Mononuclear cell (primary cell): ENCODE measurements around the gene FAM47A. TPM values are rescaled to one million over a fixed set of nuclear protein-coding genes. Genes with fewer than 3 reads are reported as not detected.

Experiments used
- H3K27me3 ChIP-seq: 2 replicates; pipeline ENCODE4 v1.6.0; 2011; ENCODE audit warnings: low read length, control low read depth; ENCODE audit not compliant: insufficient read depth
- H3K4me1 ChIP-seq: 2 replicates; pipeline ENCODE4 v1.5.1; 2011; ENCODE audit warnings: mild to moderate bottlenecking, low read length, control low read depth; ENCODE audit not compliant: insufficient read depth
- H3K4me3 ChIP-seq: 2 replicates; pipeline ENCODE4 v1.5.1; 2011; ENCODE audit warnings: mild to moderate bottlenecking, low read length, moderate library complexity
- H3K9me3 ChIP-seq: 2 replicates; pipeline ENCODE4 v1.5.1; 2011; ENCODE audit warnings: low read depth, mild to moderate bottlenecking, control low read depth, low read length
- total RNA-seq: library from RNA; depleted of rRNA; stranded (reverse); fragments of >200 nt; gene quantifications from one replicate; pipeline ENCODE4 v1.2.3, GENCODE V29; 2012

FAM47A gene
- not detected for total RNA-seq

- Histone ChIP-seq H3K9me3 (no peaks in the 10 kb centered on the region), H3K4me1 (no peaks in the 10 kb centered on the region), H3K27me3 (no peaks in the 10 kb centered on the region), H3K4me3 (no peak within 1 kb of the TSS)
These were observed at the start of gene FAM47A for GRCh38 chrX:34132028-34132427. TSS of gene FAM47A (minus strand) at chrX:34132314. CDS start at chrX:34132278, 36 bp downstream.

DNA sequence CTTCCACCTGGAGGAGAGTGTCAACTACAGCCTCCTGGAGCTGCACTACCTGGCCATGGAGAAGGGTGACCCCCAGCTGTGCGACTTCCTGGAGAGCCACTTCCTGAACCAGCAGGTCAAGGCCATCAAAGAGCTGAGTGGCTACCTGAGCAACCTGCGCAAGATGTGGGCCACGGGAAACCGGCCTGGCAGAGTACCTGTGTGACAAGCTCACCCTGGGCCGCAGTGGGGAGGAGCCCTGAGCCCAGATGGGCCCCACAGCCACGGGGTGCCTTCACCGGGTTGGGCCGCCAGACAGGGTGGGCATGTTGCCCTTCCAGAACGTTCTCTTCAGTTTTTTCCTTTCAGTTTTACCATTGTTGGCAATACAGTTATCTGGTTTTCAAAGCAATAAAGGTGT is 15.2 kb upstream of the FAM47A start:
- Histone ChIP-seq H3K4me3 (no peak overlapping the region), H3K9me3 (no peaks in the 10 kb centered on the region), H3K4me1 (no peaks in the 10 kb centered on the region), H3K27me3 (no peaks in the 10 kb centered on the region)

DNA sequence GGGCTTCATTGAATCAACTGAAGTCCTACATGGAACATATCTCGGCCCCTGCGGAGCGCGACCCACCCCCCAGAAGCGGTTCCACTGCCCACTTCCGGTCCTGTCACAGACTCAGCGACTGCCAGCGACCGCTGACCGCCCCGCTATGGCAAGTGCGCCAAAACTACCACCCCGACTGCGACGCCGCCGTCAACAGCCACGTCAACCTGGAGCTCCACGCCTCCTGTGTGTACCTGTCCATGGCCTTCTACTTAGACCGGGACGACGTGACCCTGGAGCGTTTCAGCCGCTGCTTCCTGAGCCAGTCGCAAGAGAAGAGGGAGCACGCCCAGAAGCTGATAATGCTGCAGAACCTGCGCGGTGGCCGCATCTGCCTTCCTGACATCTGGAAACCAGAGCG is 14.8 kb upstream of the FAM47A start:
- H3K4me1 ChIP-seq: no peaks in the 10 kb centered on the region

GRCh38 chrX:34144246-34144645 is 12.1 kb upstream of the FAM47A start:
- no peak overlapping the region for H3K4me3 ChIP-seq
- no peaks in the 10 kb centered on the region for H3K27me3 ChIP-seq

More for the DNA sequence above, 14.8 kb upstream of the FAM47A start:
- Histone ChIP-seq H3K9me3 (no peaks in the 10 kb centered on the region), H3K27me3 (no peaks in the 10 kb centered on the region), H3K4me3 (no peak overlapping the region)

DNA sequence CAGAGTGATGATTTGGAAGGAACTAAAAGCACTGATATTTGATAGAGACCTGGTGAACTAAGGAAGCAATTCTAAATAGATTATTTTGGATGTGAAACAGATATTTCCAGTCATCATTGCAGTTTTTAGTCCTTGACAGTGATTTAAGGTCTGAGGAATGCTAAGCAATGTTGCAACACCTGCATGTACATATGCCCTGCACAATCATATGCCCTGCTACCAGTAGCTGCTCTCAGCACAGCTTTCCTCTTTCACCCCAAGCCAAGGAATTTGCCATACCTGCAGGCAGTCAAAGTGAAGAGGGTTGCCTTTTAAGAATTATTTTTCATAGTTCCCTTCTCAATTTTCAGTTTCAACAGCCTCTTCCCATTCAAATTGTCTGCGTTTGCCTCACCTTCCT is 8.7 kb upstream of the FAM47A start:
- H3K4me1 ChIP-seq: no peaks in the 10 kb centered on the region
- H3K27me3 ChIP-seq: no peaks in the 10 kb centered on the region
- H3K4me3 ChIP-seq: no peak overlapping the region
- H3K9me3 ChIP-seq: no peaks in the 10 kb centered on the region

More at GRCh38 chrX:34144246-34144645, 12.1 kb upstream of the FAM47A start:
- Histone ChIP-seq H3K4me1 (no peaks in the 10 kb centered on the region), H3K9me3 (no peaks in the 10 kb centered on the region)

- no peaks in the 10 kb centered on the region for H3K27me3 ChIP-seq
- no peak overlapping the region for H3K4me3 ChIP-seq
- no peaks in the 10 kb centered on the region for H3K4me1 ChIP-seq
- H3K9me3 ChIP-seq: no peaks in the 10 kb centered on the region
These were observed 952 bp downstream of the FAM47A start for GRCh38 chrX:34130980-34131744.

GRCh38 chrX:34130501-34130900 is 1.6 kb downstream of the FAM47A start:
- H3K4me3 ChIP-seq: no peak overlapping the region
- no peaks in the 10 kb centered on the region for H3K4me1 ChIP-seq
- no peaks in the 10 kb centered on the region for H3K27me3 ChIP-seq
- no peaks in the 10 kb centered on the region for H3K9me3 ChIP-seq

GRCh38 chrX:34126011-34126410 is 6.1 kb downstream of the FAM47A start:
- Histone ChIP-seq H3K4me1 (no peaks in the 10 kb centered on the region), H3K27me3 (no peaks in the 10 kb centered on the region), H3K4me3 (no peak overlapping the region), H3K9me3 (no peaks in the 10 kb centered on the region)

GRCh38 chrX:34119122-34119521 is 13.0 kb downstream of the FAM47A start:
- Histone ChIP-seq H3K4me1 (no peaks in the 10 kb centered on the region), H3K4me3 (no peak overlapping the region), H3K27me3 (no peaks in the 10 kb centered on the region), H3K9me3 (no peaks in the 10 kb centered on the region)

- no peaks in the 10 kb centered on the region for H3K27me3 ChIP-seq
- H3K4me1 ChIP-seq: no peaks in the 10 kb centered on the region
- no peak overlapping the region for H3K4me3 ChIP-seq
- no peaks in the 10 kb centered on the region for H3K9me3 ChIP-seq
These were observed 19.7 kb downstream of the FAM47A start for GRCh38 chrX:34112459-34112858.
